K562 (cell line): ENCODE results near the gene BRAF. TPM values are rescaled to one million over a fixed set of nuclear protein-coding genes. Genes with fewer than 3 reads are reported as not detected.

Source experiments
- ADNP ChIP-seq: fragments of 200-800 bp; sonication (Bioruptor generic); IDR thresholded peaks from 2 replicates; pipeline ENCODE4 v1.6.1; 2016; ENCODE audit warnings: missing genetic modification characterization, missing compliant biosample characterization
- BCOR ChIP-seq: fragments of 450-650 bp; IDR thresholded peaks from 2 replicates; pipeline ENCODE4 v1.6.1; 2016
- CBX5 ChIP-seq: IDR thresholded peaks from 2 replicates; pipeline ENCODE4 v1.6.1; 2014; ENCODE audit warnings: low read depth, borderline replicate concordance
- DPF2 ChIP-seq: fragments of 450-650 bp; IDR thresholded peaks from 2 replicates; pipeline ENCODE4 v1.6.1; 2016
- ETS1 ChIP-seq: conservative IDR thresholded peaks from 2 replicates; pipeline ENCODE4 v1.6.1; 2011; ENCODE audit warnings: low read depth, mild to moderate bottlenecking, low read length; ENCODE audit not compliant: control insufficient read depth
- GABPB1 ChIP-seq: sonication (generic); formaldehyde crosslinking; IDR thresholded peaks from 2 replicates; pipeline ENCODE4 v1.8.0; 2022; ENCODE audit warnings: mild to moderate bottlenecking, missing genetic modification reagents
- HLTF ChIP-seq: fragments of 450-650 bp; IDR thresholded peaks from 2 replicates; pipeline ENCODE4 v1.6.1; 2016
- HMG20B ChIP-seq: fragments of 250-450 bp; sonication (Bioruptor Pico); IDR thresholded peaks from 2 replicates; pipeline ENCODE4 v1.5.0; 2021; ENCODE audit warnings: mild to moderate bottlenecking
- KLF1 ChIP-seq: fragments of 450-650 bp; IDR thresholded peaks from 2 replicates; pipeline ENCODE4 v1.6.1; 2016; ENCODE audit warnings: missing genetic modification characterization, missing compliant biosample characterization
- MIER1 ChIP-seq: fragments of 450-650 bp; IDR thresholded peaks from 2 replicates; pipeline ENCODE4 v1.6.1; 2016; ENCODE audit warnings: antibody characterized with exemption, mild to moderate bottlenecking, low read depth
- SAP30 ChIP-seq: fragments of 200-600 bp; sonication (generic); IDR thresholded peaks from 2 replicates; pipeline ENCODE4 v1.6.1; 2012; ENCODE audit warnings: borderline replicate concordance, low read depth, mild to moderate bottlenecking, moderate library complexity, low read length, control low read depth, inconsistent platforms; ENCODE audit not compliant: insufficient read depth, poor library complexity, severe bottlenecking
- SP1 ChIP-seq: sonication (generic); formaldehyde crosslinking; IDR thresholded peaks from 2 replicates; pipeline ENCODE4 v1.8.1; 2022; ENCODE audit warnings: mild to moderate bottlenecking, missing genetic modification reagents
- STAT6 ChIP-seq: sonication (generic); formaldehyde crosslinking; IDR thresholded peaks from 2 replicates; pipeline ENCODE4 v1.8.1; 2023; ENCODE audit warnings: mild to moderate bottlenecking, missing genetic modification reagents
- TAF9B ChIP-seq: fragments of 450-650 bp; IDR thresholded peaks from 2 replicates; pipeline ENCODE4 v1.6.1; 2018; ENCODE audit warnings: mild to moderate bottlenecking; ENCODE audit not compliant: partially characterized antibody
- TRIM24 ChIP-seq, 2 experiments: fragments of 450-650 bp; IDR thresholded peaks; 2 replicates each; pipeline ENCODE4 v1.6.1; 2016
- ZBTB9 ChIP-seq: fragments of 450-650 bp; formaldehyde crosslinking; IDR thresholded peaks from 2 replicates; pipeline ENCODE4 v1.4.0; 2020; ENCODE audit warnings: mild to moderate bottlenecking, moderate library complexity
- ZNF347 ChIP-seq: fragments of 450-650 bp; formaldehyde crosslinking; IDR thresholded peaks from 2 replicates; pipeline ENCODE4 v1.4.0; 2020; ENCODE audit warnings: low read depth, mild to moderate bottlenecking, moderate library complexity
- ZNF583 ChIP-seq: fragments of 250-450 bp; sonication (Bioruptor Pico); IDR thresholded peaks from 2 replicates; pipeline ENCODE4 v1.4.0; 2020
- ZNF740 ChIP-seq, 3 experiments: fragments of 200-800 bp in 1 of 3; sonication (Bioruptor generic) in 1 of 3; sonication (generic) in 1 of 3; formaldehyde crosslinking in 1 of 3; IDR thresholded peaks; 2 replicates each; pipeline versions ENCODE4 v1.6.1 to v1.8.0; 2016 to 2022; ENCODE audit warnings: mild to moderate bottlenecking in 2 of 3, missing compliant biosample characterization in 2 of 3, missing genetic modification characterization in 2 of 3, missing genetic modification reagents in 1 of 3
- polyA plus RNA-seq, 8 experiments: library from polyadenylated mRNA; depleted of rRNA in 4 of 8; stranded (reverse) in 5 of 8; unstranded in 3 of 8; fragments of >200 nt; fragmentation: Nextera tagmentation in 2 of 8; fragmentation: Illumina TruSeq in 1 of 8; extraction: Ambion mirVana in 2 of 8; extraction: Trizol in 1 of 8; gene quantifications; 2 replicates each; pipeline versions ENCODE4 v1.2.1 to v1.2.3, GENCODE V29; 2011 to 2014; ENCODE audit warnings: inconsistent platforms in 1 of 8, missing spikeins in 1 of 8
- total RNA-seq, 7 experiments: library from RNA; depleted of rRNA in 6 of 7; stranded (reverse); fragments of >200 nt in 6 of 7; fragmentation: Illumina TruSeq in 2 of 7; extraction: Trizol in 2 of 7; gene quantifications; 2 replicates each; pipeline versions ENCODE4 v1.2.1 to v1.2.3, GENCODE V29; 2011 to 2021; ENCODE audit warnings: low replicate concordance in 1 of 7

BRAF gene
- total and polyA plus RNA-seq, 9 of the 15 experiments (the other 6 are each of a cell fraction or from before 2014, with no cell fraction given) = 3.6 to 38.3 (median 21.9) TPM

- TF ChIP-seq TAF9B (peak; percentile 2), BCOR (peak; percentile 10; the same call in 1 of the 2 replicates), CBX5 (peak; percentile 41), KLF1 (peak; percentile 57; the same call in 1 of the 2 replicates), ZNF740 (CRISPR knock-in tag; IDR thresholded peaks at IDR 0.05) (peak; percentile 61), ZNF740 (tag; IDR thresholded peaks at IDR 0.05) (no peak), DPF2 (peak; percentile 12; the same call in 1 of the 2 replicates), STAT6 (CRISPR knock-in tag) (peak; percentile 76), SAP30 (peak; percentile 92), HMG20B (CRISPR knock-in tag) (no peak), ZBTB9 (CRISPR knock-in tag) (peak; percentile 96), ZNF347 (CRISPR knock-in tag) (no peak), GABPB1 (CRISPR knock-in tag) (peak; percentile 87), HLTF (0 out of 2 replicates have a peak, but pooled peaks have one; percentile 5), ZNF583 (CRISPR knock-in tag) (0 out of 2 replicates have a peak, but pooled peaks have one; percentile 14), MIER1 (no peak), SP1 (CRISPR knock-in tag) (peak; percentile 91), ADNP (tag) (no peak), TRIM24 (IDR thresholded peaks at IDR 0.05) (peak in 1 of 2 experiments; percentile 80; a peak in 2 of 4 replicates), ETS1 (peak; percentile 80)
Measured at GRCh38 chr7:140696680-140697446, 227.9 kb downstream of the BRAF start, which contains the start of gene NDUFB2 (continued).
